GM21576 (cell line): ENCODE data around the gene REV1.
A peak's percentile ranks its signal among the peaks of the same experiment; 100 is the strongest.
"Not testable (repeated sequence)": the region's sequence is repeated elsewhere in the genome, so short reads cannot be mapped to it uniquely, and the experiment has no call there.

Source experiments
- ATAC-seq: cut with Tn5 transposase; IDR thresholded peaks from one replicate; pipeline ENCODE4 v1.9.1; 2021; ENCODE audit warnings: mild to moderate bottlenecking, moderate library complexity; ENCODE audit not compliant: unreplicated experiment

Gene REV1

DNA sequence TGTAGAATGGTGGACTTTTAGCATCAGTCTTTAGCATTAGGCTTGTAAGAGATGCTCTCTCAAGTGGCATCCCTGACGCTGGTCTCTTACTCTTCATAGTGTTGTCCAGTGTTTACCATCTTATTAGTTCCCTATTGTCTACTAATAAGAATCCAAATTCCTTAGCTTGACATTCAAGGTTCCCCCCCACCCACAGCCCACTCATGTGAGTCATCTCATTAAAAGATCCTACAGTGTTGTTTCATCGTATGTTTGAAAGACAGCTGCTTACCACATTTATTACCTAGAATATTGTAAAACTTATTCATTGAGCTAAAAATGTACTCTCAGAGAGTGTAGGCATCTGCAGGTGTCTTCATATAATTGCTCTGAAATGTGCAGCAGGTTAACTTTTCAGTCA, 124.2 kb downstream of the REV1 start:
- ATAC-seq: no peak

DNA sequence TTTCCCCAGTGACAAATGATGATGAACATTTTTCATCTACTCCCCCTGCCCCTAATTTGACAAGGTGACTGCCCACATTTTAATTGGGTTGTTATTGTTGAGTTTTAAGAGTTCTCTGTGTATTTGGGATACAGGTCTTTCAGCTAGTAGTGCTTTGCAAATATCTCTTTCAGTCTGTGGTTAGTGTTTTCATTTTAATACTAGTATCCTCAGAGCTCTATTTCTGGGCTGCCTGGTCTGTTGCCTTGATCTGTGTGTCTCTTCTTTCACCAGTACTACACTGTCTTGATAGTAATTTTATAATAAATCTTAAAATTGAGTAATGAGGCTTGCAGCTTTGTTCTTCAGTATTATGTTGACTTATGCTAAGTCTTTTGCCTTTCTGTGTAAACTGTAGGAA, 133.0 kb downstream of the REV1 start:
- peak; percentile 76 for ATAC-seq

- ATAC-seq: not testable (repeated sequence)
Measured at GRCh38 chr2:99354825-99355224, 135.0 kb downstream of the REV1 start.

DNA sequence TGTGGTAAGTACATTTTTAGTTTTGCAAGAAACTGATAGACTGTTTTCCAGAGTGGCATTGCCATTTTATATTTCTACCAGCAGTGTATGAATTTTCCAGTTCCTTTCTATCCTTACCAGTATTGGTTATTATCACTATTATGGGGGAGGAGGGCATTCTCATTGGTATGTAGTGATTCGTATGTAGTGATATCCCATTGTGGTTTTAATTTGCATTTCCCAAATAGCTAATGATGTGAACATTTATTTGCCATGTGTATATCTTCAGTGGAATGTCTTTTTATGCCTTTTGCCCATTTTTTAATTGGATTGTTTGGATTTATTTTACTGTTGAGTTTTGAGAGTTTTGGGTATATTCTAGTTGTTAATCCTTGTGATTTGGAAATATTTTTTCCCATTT, 135.7 kb downstream of the REV1 start:
- ATAC-seq: no peak
